HG02943 (cell line): Measurements from ENCODE around the gene ABCC4.
A peak's percentile ranks its signal among the peaks of the same experiment; 100 is the strongest.
"Not testable (repeated sequence)": the region's sequence is repeated elsewhere in the genome, so short reads cannot be mapped to it uniquely, and the experiment has no call there.

Experiments
- ATAC-seq: cut with Tn5 transposase; IDR thresholded peaks from one replicate; pipeline ENCODE4 v1.9.1; 2021; ENCODE audit warnings: mild to moderate bottlenecking, low read depth, moderate library complexity; ENCODE audit not compliant: unreplicated experiment

ABCC4 gene

DNA sequence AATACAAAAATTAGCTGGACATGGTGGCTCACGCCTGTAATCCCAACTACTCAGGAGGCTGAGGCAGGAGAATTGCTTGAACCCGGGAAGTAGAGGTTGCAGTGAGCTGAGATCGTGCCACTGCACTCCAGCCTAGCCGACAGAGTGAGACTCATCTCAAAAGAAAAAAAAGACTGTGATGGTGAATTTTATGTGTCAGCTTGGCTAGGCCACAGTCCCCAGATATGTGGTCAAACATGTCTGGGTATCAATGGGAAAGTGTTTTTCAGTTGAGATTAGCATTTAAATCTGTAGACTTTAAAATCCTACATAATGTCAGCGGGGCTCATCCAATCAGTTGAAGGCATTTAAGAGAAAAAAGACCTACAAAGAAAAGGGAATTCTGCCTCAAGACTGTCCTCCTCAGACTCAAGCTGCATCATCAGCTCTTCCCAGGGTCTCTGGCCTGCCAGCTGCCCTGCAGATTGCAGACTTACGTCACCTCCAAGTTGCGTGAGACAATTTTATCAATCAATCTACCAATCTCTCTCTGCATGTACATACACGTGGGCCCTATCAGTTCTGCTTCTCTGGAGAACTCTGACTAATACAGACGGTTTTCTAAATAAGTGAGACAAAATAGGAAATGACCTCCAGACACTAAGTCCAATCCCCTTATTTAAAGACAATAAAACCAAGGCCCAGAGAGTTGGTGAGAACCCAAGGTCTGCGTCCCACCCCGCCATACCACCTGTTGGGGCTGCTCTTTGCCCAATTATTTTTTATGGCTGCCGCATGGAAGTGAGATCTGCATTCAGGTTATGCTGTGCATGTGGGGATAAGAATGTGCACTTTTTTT, 99.2 kb downstream of the ABCC4 start:
- no peak for ATAC-seq

DNA sequence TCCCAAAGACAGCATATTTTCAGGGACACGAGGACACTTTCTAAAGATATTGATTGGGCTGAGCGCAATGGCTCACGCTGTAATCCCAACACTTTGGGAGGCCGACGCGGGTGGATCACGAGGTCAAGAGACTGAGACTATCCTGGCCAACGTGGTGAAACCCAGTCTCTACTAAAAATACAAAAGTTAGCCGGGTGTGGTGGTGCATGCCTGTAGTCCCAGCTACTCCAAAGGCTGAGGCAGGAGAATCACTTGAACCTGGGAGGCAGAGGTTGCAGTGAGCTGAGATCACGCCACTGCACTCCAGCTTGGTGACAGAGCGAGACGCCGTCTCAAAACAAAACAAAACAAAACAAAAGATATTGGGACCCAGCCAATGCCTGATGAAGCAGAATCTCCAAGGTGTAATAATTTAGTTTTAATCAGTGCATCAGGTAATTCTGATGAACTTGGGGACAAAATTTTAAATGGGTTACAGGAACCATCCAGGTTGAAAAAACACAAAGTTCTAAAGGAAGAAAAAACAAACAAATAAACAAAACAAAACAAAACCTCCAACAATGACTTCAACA, 100.8 kb downstream of the ABCC4 start:
- not testable (repeated sequence) for ATAC-seq

DNA sequence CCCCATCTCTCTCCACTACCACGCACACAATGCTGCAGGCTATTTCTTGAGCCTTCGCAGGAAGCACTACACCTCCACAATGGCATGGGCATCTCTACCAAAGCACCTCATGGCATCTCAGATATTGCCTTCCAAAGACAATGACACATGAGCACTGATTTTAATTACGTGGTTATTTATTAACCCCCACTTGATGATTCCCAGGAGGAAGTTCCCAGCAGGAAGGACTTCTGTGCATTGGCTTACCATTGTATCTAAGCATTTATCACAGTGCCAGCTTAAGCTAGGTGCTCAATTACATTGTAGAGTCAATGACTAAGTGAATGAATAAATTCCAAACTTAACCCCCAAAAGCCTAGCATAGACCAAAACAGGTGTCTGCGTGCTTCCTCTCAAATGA, 101.4 kb downstream of the ABCC4 start:
- no peak for ATAC-seq

DNA sequence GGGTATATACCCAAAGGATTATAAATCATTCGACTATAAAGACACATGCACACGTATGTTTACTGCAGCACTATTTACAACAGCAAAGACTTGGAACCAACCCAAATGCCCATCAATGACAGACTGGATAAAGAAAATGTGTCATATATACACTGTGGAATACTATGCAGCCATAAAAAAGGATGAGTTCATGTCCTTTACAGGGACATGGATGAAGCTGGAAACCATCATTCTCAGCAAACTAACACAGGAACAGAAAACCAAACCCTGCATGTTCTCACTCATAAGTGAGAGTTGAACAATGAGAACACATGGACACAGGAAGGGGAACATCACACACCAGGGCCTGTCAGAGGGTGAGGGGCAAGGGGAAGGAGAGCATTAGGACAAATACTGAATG, 102.6 kb downstream of the ABCC4 start:
- ATAC-seq, result not testable (repeated sequence)

- ATAC-seq, result no peak
Measured at GRCh38 chr13:95197548-95197947, 103.7 kb downstream of the ABCC4 start.

DNA sequence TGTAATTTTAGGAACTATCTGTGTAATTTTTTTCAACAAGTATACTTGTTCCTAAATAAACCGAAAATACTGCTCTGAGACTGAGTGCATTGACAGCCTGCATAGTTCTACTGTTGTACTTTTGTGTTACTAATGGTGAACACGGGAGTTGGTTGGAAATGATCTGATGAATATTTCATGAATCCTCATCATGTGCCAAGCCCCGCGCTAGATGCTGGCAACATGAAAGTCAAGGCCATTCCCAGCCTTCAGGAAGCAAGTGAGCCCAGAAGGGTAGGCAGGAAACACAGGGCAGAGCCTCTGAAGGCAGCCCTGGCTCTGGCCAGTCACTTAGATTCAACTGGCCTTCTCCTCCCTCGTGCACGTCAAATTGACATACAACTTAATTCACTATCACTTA, 106.1 kb downstream of the ABCC4 start:
- ATAC-seq, result no peak

GRCh38 chr13:95193509-95194230, 107.6 kb downstream of the ABCC4 start:
- no peak for ATAC-seq

- no peak for ATAC-seq
Measured at GRCh38 chr13:95192998-95193397, 108.3 kb downstream of the ABCC4 start.

GRCh38 chr13:95192564-95192945, 108.7 kb downstream of the ABCC4 start:
- ATAC-seq, result not testable (repeated sequence)

DNA sequence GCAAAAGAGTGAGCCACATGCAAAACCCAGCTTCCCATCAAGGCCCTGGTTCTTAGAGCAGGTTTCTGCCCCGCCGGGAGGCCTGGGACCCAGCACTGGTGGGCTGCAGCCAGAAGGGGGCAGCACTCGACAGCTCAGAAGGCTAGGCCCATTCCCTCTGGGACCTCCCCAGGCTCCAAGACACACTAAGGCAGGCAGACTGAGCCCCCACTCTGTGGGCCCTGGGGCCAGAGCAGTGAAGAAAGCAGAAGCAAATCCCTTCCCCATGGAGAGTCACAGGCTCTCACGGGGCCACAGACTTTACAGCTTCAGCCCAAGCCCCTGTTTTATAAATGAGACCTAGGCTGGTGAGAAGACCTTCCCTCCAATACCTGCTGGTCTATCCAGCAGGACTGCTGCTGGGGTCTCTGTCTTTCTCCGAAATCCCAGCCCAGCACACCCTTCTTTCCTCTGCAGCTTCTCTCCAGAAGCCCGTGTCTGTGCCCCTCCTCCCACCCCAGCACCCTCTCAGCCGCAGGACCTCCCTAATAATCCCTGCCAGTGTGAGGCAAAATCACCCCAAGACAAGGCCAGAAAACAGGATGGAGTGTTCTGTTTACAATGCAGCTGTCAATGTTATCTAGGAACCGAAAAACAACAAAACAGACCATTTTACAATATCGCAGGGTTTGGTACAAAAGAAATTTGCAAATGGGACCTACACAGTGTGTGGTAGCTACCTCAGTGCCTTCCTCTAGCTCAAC, 109.3 kb downstream of the ABCC4 start:
- ATAC-seq, result peak; percentile 95

DNA sequence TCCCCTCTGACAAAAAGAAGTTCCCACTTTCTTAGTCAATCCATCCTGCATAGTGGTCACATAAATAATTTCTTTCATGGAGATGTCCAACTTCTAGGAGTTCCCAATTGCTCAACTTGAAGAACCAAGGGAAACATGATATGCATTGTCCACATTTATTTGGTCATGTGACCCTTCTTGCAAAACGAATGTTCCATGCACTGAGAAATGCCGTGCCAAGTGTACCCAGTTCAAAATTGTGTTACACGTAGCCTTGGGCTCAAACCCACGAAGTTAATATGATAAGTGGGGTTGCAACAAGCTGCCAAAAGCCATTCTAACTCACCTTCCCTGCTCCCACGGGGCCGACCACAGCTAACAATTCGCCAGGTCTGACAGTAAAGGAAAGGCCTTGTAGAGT, 113.1 kb downstream of the ABCC4 start:
- no peak for ATAC-seq

- ATAC-seq, result no peak
Measured at GRCh38 chr13:95185851-95186250, 115.4 kb downstream of the ABCC4 start.

DNA sequence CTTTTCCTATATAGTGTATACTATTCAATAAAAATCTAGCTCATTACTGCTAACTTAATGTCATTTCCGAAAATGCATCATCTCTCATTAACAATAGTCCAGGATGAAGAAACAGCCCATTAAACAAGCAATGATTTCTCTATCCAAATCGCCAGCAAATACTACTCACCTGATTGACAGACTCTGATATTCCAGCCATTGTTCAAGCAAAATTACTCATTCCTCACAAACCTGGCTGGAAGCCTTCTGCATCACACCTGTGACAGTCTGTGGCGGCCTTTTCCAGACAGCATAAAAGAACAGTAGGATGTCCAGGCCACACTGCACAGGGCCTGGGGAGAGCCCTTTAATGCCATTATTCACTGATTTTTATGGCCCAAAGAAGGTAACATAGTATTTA, 115.9 kb downstream of the ABCC4 start:
- ATAC-seq, result no peak

DNA sequence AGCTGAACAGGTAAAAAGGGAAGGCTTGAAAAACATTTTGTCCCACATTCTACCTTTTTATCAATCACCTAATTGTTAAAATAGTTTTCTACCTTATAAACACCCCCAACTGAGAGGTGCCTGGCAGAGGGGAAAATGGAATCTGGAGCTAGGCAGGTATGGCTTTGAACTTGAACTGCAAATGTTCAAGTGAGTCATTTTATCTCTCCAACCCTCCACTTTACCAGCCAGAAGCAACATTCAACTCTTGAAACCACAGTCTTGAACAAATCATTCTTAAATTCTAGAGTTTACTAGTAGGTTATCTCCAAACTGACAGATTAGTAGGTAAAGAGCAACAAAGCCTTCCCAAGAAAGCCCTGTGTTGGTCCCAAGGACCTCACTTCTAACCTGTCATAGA, 116.9 kb downstream of the ABCC4 start:
- ATAC-seq, result no peak

DNA sequence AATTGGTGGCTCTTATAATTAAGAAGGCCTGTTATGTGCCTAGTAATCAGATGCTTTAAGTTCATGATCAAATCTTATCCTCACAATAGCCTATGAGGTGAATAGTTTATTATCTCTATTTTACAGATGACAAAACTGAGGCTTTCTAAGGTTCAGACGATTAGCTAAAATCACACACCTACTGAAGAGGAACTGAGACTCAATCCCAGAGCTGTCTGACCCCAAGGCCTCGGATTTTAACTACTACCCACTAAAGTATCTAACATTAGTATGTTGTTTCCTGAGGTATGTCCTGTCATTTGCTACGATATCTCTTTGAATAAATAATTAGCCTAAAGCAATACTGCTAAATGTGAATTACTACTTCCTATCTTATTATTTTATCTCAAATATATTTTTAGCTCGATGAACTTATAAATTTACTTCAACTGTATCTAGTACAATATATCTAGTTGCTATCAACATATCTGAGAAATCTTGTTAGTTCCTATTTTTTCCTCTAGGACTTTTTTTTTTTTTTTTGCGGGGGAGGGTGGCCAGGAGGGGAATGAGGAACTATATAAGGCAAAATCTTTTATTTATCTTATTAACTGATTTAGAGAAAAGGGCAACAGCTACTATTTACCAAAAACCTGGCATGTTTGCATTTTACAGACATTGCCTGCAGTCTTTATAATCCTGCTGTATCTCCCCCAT, 118.5 kb downstream of the ABCC4 start:
- no peak for ATAC-seq

- ATAC-seq, result no peak
Measured at GRCh38 chr13:95181586-95181985, 119.7 kb downstream of the ABCC4 start.

GRCh38 chr13:95180513-95181245, 120.6 kb downstream of the ABCC4 start:
- ATAC-seq, result no peak

GRCh38 chr13:95176611-95177259, 124.5 kb downstream of the ABCC4 start:
- no peak for ATAC-seq

GRCh38 chr13:95174517-95174916, 126.7 kb downstream of the ABCC4 start:
- no peak for ATAC-seq
